Activated CD4-positive, alpha-beta T cell treated with anti-CD3 and anti-CD28 coated beads, Interleukin-2, amount 50 U/mL, for 1 hour (primary cell): ENCODE results near the gene DNTTIP2.
A peak's percentile ranks its signal among the peaks of the same experiment; 100 is the strongest.
"Not testable (repeated sequence)": the region's sequence is repeated elsewhere in the genome, so short reads cannot be mapped to it uniquely, and the experiment has no call there.

Experiments used
- DNase-seq: peaks from one replicate; pipeline ENCODE4 v3.0.0-alpha.2; 2020

Gene DNTTIP2, protein sequence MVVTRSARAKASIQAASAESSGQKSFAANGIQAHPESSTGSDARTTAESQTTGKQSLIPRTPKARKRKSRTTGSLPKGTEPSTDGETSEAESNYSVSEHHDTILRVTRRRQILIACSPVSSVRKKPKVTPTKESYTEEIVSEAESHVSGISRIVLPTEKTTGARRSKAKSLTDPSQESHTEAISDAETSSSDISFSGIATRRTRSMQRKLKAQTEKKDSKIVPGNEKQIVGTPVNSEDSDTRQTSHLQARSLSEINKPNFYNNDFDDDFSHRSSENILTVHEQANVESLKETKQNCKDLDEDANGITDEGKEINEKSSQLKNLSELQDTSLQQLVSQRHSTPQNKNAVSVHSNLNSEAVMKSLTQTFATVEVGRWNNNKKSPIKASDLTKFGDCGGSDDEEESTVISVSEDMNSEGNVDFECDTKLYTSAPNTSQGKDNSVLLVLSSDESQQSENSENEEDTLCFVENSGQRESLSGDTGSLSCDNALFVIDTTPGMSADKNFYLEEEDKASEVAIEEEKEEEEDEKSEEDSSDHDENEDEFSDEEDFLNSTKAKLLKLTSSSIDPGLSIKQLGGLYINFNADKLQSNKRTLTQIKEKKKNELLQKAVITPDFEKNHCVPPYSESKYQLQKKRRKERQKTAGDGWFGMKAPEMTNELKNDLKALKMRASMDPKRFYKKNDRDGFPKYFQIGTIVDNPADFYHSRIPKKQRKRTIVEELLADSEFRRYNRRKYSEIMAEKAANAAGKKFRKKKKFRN

DNA sequence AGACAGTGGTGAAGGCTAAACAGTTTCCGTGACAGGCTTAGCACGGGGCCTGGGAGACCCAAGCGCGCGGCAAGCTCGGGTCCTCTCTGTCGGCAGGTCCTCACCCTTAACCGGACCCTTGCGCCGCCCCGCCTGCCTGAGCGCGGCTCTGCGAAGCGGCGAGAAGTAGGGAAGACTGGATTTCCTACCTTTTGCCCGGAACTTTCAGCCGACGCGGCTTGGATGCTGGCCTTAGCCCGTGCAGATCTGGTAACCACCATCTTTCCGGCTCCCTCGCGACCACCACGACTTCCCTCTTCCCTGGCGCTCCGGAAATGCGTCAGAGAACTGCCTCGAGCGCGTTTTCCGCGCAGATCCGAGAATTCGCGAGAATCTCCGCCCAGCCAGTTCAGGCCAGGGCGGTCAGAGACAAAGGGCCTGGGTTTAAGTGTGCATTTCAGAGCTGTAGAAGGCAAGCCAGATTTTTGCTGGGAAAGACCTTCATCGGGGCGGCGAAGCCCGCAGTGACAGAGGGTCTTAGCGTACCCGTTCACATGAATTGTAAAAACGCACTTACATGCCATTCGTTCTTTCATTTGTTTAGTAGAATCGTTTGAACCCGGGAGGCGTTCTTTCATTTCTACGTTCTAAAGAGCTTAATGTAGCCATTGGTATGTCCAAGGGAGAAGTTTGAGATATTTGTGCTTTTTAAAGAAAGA, at the start of gene DNTTIP2:
Gene DNTTIP2, minus strand, starts transcription at position 318 of the 698 bp plus-strand sequence. Its CDS starts 58 bp downstream, at position 260.
- peak; percentile 85 for DNase-seq

DNA sequence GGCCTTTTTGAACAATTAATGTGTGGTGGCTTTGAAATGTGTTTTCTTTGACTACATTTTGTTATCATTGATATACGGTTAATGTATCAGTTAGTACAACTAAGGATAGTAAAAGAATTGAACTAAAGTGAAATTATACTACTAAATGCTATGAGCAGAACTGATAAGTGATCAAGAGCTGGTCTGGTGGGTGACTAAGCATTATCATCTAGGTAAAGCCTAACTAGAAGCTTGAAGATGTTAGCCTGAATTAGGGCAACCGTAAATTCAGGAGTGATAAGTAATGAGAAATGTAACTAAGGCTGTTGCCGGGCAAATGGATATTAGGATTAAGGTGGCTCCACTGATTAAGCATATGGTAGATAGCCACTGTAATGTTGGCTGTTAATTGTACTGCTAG, 46.2 kb upstream of the DNTTIP2 start:
- no peak for DNase-seq

DNA sequence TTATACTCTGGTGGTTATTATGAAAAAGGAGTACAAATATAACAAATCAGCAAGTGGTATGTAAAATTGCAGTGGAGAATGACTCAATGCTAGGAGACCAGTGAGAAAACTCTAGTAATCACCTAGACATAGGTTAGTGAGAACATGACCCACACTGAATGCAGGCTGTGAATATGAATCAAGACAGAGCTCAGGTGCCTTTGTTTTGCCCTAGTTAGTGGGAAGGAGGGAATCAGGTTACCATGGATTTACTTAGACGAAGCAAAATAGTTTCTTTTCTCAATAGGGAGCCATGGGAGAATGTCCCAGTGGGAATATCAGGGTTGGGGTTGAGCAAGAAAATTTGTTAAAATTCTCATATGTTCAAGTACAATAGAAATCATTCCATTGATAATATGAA, 40.8 kb upstream of the DNTTIP2 start:
- DNase-seq = no peak

DNA sequence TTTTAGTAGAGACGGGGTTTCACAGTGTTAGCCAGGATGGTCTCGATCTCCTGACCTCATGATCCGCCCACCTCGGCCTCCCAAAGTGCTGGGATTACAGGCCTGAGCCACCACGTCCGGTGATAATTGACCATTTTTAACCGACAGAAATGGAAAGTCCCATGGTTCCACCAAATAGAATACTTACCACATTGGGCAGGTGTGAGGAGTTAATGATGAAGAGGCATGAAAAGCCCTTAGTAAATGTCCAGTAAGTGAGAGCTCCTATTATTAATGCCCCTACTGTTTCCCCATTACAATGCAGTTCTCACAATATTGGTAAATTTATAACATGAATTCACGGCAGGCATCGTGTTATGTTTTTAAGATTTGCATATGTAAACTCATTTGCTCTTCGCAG, 38.3 kb upstream of the DNTTIP2 start:
- no peak for DNase-seq

DNA sequence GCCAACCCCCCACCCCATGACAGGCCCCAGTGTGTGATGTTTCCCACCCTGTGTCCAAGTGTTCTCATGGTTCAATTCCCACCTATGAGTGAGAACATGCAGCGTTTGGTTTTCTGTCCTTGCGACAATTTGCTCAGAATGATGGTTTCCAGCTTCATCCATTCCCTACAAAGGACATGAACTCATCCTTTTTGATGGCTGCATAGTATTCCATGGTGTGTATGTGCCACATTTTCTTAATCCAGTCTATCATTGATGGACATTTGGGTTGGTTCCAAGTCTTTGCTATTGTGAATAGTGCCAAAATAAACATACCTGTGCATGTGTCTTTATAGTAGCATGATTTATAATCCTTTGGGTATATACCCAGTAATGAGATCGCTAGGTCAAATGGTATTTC, 31.9 kb upstream of the DNTTIP2 start:
- not testable (repeated sequence) for DNase-seq

DNA sequence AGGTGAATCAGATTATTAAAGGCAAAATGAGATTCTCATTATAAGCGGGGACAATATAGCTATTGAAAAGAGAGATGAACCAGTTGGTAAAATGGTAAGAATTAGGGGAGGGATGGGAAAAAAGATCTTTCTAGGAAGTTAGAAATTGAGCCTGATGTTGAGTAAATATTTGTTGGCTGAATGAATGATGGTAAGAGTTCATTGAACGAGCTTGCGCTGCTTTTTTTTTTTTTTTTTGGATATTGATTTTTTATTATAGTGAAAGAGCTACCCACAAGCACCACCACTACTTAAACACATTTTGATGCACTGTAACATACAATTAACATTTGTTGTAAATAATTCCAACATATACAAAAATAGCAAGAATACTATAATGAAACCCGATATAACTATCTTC, 31.3 kb upstream of the DNTTIP2 start:
- DNase-seq = no peak

DNA sequence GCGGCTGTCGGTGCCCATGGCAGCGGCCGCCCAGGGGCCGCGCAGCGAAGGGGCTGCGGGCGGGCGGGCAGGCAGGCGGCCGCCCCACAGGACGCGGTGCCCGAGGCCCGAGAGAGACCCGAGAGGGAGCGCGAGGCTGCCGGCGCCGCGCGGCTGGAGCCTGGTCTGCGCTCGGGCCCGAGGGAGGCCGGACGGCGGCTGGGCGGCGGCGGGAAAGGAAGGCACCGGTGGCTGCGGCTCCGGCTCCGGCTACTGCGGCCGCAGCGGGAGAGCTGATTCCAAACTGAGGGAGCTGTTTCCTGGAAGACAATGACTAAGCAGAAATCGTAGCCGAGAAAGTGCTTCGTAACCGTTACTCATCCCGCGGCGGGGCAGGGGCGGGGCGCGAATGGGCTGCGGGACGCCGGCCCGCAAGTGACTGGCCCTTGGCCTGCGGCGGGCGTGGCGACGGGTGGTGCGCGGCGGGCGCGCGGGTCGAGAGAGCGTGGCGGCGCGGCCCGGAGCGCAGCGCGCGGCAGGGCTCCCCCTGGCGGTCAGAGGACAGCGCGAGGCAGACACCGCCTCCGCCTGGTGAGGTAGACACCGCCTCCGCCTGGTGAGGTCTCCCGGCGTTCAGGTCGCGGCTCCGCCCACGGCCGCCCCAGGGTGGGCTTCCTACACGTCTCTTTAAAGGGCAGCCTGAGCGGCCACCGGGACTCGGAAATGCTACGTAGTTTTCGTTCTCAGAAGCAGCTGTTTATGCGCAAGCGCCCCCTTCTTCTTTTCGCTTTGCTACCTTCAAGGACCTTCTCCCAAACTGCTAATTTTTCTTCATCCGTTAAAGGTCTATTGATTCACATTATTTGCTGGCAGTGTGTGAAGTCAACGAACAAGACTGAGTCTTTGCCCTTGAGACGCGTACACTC, 30.4 kb upstream of the DNTTIP2 start, which contains the start of gene GCLM:
Gene GCLM, minus strand, starts transcription at position 285 of the 905 bp plus-strand sequence. Its CDS starts 267 bp downstream, at position 18.
- peak; percentile 88 for DNase-seq

DNA sequence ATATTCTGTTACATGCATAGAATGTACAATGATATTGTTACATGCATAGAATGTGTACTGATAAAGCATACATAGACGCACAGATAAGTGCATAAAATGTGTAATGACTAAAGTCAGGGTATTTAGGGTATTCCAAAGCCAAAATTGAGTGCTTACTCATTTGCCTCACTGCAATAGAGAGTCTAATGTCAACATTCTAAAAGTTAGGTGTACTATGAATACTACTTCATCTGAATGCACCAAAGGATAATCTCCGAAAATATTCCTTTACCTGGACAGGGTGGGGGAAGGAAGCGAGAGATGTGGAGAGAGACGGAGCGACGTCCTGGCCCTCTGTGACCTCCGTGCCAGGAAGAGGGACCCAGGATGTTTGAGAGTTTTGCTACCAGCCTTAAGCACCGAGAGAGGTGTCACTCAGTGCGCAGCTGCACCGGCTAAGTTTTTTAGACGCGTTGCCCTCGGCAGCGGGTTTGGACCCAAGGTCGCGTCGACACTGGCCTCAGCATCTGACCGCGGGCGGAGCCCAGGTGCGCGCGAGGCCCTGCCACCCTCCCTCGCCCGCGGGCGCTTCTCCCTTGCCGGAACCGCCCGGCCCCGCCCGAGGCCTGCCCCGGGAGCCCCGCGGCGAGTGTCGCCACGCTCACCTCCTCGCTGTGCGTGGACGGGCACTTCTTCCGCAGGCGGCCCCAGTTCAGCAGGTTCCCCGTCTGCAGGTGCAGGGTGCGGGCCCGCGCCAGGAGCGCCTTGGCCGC, 29.6 kb upstream of the DNTTIP2 start:
- peak; percentile 36 for DNase-seq

DNA sequence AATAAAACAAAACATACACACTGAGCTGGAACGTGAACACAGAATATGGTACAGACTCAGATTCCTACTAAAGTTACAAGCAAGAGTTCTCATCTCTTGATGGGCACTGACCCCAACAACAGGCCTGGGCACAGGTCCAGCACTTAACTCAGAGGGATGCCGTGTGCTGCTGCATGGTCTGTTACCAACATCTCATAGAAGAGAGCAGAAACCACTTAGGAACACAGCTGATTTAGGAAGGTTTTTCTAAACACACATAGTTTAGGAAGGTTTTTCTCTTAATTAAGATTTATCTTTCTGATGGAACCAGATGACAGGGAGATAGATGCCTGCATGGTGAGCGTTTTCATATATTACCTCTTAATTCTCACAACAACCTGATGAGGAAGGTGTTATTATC, 28.7 kb upstream of the DNTTIP2 start:
- no peak for DNase-seq

DNA sequence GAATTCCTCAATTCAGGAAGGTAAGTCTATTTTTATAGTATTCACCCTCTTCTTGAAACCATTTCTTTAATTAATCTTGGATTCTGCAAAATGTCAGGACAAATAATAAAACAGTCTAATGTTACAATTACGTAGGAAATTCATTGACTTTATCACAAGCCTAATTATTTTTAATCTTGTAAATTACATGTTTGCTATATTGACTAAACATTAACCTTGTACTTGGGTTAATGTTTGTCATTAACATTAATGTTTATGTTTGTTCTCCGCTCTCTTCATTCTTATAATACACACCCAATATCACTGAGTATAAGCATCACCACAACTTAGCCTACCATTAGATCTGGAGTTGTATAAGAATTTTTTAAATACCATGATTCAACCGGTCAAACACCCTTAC, 27.5 kb upstream of the DNTTIP2 start:
- DNase-seq = no peak

DNA sequence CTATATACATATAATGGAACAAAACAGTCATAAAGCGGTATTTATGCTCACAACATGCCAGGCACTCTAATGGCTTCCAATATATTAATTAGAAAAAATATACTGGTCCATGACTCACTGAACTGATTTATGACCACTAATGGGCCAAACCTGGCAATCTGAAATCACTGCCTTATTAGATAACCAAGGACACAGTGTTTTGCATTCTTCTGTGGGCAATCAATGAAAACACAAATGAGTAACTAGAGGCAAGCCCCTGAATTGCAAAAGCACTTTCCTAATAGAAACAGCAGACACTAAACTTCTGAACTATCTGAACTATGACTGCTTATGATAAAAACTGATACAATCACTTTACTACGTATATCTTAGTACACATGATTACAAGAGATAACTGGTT, 26.7 kb upstream of the DNTTIP2 start:
- DNase-seq = no peak

DNA sequence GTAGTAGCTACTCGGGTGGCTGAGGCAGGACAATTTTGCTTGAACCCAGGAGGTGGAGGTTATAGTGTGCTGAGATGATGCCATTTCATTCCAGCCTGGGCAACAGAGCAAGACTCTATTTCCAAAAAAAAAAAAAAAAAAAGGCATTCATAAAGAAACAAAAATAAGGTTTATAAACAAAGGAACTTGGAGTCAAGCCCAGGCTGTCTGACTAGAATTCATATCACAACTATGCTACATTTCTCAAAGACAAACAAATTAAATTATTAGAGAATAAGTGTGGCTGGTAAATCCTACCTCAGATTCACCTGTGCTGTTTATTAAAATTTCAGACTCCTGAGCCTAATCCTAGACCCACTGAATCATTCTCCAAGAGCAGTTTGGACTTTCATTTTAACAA, 26.0 kb upstream of the DNTTIP2 start:
- DNase-seq = no peak

DNA sequence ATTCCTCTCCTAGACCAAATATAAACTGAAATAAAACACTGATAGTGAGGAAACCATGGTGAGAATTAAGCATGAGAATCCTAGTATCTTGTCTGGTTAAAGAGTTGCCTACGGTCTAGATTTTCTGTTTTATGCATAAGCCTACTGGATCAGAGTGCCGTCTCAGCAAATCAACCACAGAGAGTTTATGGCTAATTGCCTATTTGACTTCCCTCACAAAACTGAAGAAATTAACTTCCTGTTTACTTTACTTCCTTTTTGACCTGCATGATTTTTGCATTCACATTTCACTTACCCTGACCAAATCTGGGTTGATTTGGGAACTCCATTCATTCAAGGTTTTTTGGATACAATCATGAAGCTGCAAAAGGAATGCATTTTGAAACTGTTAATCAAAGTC, 25.2 kb upstream of the DNTTIP2 start:
- no peak for DNase-seq

DNA sequence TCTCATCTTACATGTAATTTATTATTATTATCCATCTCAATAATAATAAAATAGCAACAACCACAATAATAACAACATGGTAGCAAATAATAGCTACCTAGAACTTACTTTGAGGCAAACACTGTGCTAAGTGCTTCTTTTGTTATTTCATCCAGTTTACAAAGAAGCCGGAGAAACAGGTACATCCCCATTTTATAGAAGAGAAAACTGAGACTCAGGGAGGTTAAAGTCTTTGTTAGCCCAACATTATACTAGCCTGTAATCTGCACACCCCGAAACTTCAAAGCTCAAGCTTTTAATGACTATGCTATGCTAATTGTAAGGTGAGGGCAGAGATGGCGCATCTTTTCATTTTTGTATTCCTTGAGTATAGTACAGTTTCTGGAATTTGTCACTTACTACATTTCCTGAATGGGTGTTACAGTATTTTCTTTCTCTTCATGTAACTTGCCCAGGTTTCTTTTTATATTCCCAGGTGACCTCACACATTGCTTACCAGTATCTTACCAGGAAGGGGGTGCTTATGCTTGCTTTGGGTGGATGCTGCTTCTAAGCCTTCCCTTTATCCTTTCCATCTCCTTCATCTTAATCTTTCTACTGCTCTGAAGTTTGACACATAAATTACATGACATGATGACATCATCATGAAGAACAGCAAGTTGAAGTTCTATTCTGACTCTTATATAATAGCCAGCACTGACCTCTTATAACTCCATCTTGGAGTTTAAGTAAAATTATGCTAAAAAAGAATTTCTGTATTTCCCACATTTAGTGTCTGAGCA, 21.9 kb upstream of the DNTTIP2 start:
- no peak for DNase-seq

DNA sequence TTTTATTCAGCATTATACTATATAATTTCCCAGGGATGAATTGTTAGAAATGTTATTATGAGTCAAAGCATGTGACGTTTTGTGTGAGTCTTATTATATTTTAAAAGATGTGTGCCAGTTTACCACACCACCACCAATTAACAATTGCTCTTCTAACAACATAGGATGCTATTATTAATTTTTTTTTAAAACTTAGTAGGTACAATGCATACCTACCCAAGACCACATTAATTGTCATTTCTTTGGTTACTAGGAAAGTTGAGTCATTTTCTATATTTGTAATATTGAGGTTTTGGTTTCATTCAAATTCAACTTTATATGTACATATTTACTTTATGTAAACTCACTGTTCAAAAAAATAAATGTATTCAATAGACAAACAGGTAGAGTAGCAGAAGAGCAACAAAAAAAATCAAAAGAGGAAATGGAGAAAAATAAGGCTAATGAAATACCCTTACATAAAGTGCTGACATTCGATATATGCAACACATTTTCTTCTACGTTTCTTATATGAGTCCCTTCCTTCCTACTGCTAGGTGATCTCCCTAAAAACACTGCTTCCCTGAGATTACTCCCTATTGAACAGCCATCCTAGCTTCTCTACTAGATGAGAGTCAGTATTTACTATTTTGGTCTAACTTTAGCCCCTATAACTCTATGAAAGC, 20.7 kb upstream of the DNTTIP2 start:
- DNase-seq = no peak

DNA sequence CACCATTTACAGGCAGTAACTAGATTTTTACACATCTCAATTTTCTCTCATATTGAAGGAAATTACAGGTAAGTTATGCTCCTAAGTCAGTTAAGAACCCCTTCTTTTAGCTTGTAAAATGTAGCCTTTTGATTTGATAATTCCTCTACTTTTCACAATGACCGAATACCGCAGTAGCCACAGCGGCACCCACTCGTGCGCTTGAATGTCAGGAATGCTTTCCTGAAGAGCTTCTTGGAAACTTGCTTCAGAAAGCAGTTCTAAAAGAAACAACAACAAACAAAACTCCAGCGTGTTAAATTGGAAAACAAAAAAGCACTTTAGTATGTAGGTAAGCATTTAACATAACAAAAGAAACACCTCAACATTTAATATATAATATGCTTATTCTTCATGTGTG, 9.9 kb upstream of the DNTTIP2 start:
- DNase-seq = no peak

DNA sequence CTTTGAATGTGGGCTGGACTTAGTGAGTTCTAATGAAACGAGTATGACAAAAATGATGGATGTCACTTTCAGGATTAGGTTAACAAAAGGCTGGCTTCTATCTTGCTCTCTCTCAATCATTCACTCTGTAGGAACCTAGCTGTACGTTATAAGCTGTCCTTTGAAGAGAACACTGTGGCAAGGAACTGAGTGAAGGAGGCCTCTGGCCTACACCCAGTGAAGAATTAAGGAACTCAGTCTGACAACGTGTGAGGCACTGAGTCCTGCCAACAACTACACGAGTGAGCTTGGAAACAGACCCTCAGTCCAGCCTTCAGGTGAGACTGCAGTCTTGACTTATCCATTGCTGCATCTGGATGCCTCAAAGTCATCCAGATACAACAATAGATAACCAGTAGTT, 3.3 kb upstream of the DNTTIP2 start:
- no peak for DNase-seq

DNA sequence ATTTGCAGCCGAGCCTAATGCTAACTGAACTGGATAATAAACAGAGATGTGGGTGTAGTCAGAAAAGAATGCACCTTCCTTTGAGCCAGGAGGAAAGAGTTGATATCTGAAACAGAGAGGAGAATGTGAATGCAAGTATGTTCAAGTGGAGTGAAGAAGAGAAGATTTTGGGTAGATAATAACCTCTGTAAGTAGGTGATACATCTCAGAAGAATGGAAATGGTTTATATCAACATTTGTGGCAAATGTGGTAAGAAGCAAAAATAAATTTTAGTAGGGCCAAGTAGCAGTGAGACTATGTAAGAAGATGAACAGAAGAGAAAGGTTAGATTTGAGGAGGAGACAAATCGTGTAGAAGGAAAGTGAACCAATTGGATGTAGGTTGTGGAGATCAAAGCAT, 1.7 kb upstream of the DNTTIP2 start:
- DNase-seq = no peak

DNA sequence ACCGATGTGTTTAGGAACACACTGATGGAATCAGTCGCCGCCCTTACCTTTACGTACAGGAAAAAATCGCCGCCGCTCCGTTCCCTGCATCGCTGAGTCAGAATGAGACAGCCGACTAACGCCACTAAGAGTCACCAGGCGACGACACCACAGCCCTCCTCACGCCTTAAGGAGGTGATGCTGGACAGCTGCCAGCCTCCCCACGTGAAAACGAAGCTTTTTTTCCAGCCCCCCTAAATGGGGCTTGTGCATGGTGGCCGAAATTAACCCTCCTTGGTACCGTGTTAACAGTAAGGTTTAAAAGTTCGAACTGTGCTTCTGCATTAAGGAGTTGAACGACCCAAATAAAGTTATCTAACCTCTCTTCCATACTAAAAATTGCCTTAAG, 511 bp downstream of the DNTTIP2 start:
- peak; percentile 71 for DNase-seq

DNA sequence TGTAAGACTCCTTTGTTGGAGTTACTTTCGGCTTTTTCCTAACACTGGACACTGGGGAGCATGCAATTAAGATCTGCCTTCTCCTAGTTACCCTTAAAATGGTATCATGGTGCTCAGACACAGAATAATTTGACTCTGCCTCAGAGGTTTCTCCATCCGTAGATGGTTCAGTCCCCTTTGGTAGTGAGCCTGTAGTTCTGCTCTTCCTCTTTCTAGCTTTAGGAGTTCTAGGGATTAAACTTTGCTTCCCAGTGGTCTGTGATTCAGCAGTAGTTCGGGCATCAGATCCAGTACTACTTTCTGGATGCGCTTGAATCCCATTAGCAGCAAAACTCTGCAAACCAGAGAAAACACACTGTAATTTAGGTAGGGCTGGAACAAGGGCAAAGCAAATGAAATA, 1.5 kb downstream of the DNTTIP2 start:
- no peak for DNase-seq
